GM18505 (cell line): ENCODE results near the gene WDR37.

Experiments
- ATAC-seq: cut with Tn5 transposase; IDR thresholded peaks from one replicate; pipeline ENCODE4 v1.9.1; 2021; ENCODE audit not compliant: unreplicated experiment
- POLR2A ChIP-seq: IDR thresholded peaks from 4 replicates; pipeline ENCODE4 v1.6.1; 2011; ENCODE audit warnings: borderline replicate concordance; ENCODE audit not compliant: insufficient read depth, insufficient read length; ENCODE audit errors: extremely low read depth

Gene WDR37

GRCh38 chr10:1163204-1163660 lies 107.0 kb downstream of the WDR37 start:
- TF ChIP-seq POLR2A, result no peak
- ATAC-seq, result no peak

- ATAC-seq, result no peak
- TF ChIP-seq POLR2A, result no peak
Observed at GRCh38 chr10:1163831-1164230, 107.6 kb downstream of the WDR37 start.

DNA sequence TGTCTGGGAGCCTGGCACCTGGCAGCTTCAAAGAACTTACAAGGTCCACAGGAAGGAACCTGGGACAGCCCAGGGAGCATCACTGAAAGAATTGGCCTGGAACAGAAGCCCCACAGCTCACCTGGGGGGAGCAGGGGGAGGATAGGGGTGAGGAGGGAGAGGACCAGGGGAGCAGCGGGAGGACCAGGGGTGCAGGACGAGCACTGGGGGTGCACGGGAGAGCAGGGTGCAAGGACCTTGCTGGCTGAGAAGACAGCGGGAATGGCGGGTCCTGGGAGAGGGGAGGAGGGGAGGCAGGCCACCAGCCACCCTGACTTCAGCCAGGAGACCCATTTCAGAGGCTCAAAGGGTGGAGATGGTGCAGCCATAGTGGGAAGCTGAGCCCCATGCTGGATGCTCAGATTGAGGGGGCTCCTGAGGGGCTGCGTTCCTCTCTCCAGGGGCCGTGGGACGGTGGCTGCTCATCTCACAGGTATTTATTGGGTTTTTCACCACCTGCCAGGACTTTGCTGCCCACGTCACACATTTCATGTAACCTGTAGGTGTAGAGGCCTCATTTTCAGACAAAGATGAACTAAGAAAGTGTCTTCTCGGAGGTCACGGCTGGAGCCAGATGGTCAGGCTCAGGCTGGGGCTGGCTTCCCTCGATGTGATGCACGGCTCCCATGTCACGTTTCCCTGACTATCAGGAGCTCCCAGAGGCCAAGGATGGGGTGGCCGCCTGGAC lies 110.1 kb downstream of the WDR37 start:
- ATAC-seq, result no peak
- TF ChIP-seq POLR2A, result no peak

DNA sequence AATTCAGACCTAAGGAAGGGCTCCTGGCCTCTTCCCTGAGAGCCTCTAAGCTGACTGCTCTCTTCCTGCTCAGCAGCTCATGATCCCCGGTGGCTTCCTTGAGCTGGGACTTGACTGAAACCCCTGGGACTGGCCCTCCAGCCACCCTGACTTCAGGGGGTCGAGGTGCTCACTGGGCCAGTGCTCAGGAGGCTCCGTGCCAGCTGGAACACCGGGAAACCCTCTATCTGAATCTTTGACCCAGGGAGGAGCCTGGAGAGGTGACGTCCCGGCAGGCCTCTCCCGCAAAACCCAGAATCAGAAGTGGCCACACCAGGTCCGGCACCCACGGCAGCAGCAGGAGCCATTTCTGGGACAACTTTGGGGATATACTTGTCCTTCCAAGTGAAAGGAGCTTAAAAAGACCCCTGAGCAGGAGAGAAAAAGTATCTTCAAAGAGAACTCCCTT lies 110.7 kb downstream of the WDR37 start:
- ATAC-seq, result no peak
- no peak for TF ChIP-seq POLR2A

- ATAC-seq, result no peak
- no peak for TF ChIP-seq POLR2A
Observed at GRCh38 chr10:1168763-1169162, 112.6 kb downstream of the WDR37 start.

- no peak for ATAC-seq
- no peak for TF ChIP-seq POLR2A
Observed at GRCh38 chr10:1169186-1169885, 113.2 kb downstream of the WDR37 start.

GRCh38 chr10:1169981-1170866 lies 114.0 kb downstream of the WDR37 start:
- no peak for ATAC-seq
- TF ChIP-seq POLR2A, result no peak

DNA sequence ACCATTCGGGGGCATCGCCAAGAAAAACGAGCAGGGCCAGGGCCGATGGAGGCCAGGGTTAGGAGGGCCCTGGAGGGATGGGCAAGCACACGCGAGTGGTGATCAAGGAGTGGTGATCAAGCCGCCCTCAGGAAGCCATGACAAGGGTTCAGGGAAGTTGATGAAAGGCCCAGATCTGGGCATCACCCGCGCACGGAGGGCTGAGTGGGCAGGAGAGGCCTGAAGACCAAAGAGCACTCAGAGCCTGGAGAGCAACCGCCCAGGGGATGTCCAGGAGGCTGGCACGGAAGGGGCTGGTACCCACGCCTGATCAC lies 114.6 kb downstream of the WDR37 start:
- no peak for TF ChIP-seq POLR2A
- no peak for ATAC-seq

- ATAC-seq, result no peak
- no peak for TF ChIP-seq POLR2A
Observed at GRCh38 chr10:1171182-1171581, 115.0 kb downstream of the WDR37 start.

- no peak for ATAC-seq
- TF ChIP-seq POLR2A, result no peak
Observed at GRCh38 chr10:1171586-1171985, 115.4 kb downstream of the WDR37 start.

- no peak for ATAC-seq
- no peak for TF ChIP-seq POLR2A
Observed at GRCh38 chr10:1172256-1172984, 116.2 kb downstream of the WDR37 start.

DNA sequence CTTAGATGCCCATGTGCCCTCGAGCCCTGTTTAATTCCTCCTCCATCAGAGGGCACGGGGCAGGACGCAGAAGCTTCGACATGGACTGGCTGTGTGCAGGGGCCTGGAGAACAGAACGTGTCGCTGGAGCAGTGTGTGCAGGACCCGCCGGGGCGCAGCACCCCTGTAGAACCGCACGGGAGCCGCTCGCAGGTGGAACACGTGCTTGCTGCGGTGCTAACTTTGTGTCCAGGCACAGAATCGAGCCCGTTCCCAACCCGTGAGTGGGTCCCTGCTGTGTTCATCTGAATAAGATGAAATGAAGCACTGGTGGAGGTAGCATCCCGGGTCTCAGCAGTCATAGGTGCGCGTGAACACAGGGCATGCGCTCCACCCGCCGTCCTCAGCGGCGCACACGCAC lies 116.9 kb downstream of the WDR37 start:
- TF ChIP-seq POLR2A, result no peak
- ATAC-seq, result no peak

- no peak for TF ChIP-seq POLR2A
- no peak for ATAC-seq
Observed at GRCh38 chr10:1174022-1174421, 117.8 kb downstream of the WDR37 start.
